WERI-Rb-1 (cell line): ENCODE results near the gene GRK6.

Source experiments
- DNase-seq: peaks from one replicate; pipeline ENCODE4 v3.0.0-alpha.2; 2020
- H3K27ac ChIP-seq: fragments of 250-450 bp; sonication (Bioruptor Pico); 2 replicates; pipeline ENCODE4 v1.5.1; 2020; ENCODE audit warnings: mild to moderate bottlenecking, moderate library complexity
- H3K27me3 ChIP-seq: fragments of 250-450 bp; sonication (Bioruptor Pico); 2 replicates; pipeline ENCODE4 v1.5.1; 2021; ENCODE audit warnings: mild to moderate bottlenecking, low read depth, moderate library complexity; ENCODE audit not compliant: insufficient read depth, severe bottlenecking
- H3K36me3 ChIP-seq: fragments of 250-450 bp; sonication (Bioruptor Pico); 2 replicates; pipeline ENCODE4 v1.5.1; 2020; ENCODE audit warnings: mild to moderate bottlenecking, moderate library complexity
- H3K4me3 ChIP-seq: 2 replicates; pipeline ENCODE4 v1.5.1; 2011; ENCODE audit warnings: low read depth, mild to moderate bottlenecking, control low read depth, low read length
- H3K9me3 ChIP-seq: fragments of 250-450 bp; sonication (Bioruptor Pico); 2 replicates; pipeline ENCODE4 v1.5.1; 2021; ENCODE audit warnings: mild to moderate bottlenecking, moderate library complexity; ENCODE audit not compliant: severe bottlenecking
- TF ChIP-seq, protein P1 (sequence below): IDR thresholded peaks from 2 replicates; pipeline ENCODE4 v1.5.1; 2011; ENCODE audit warnings: low read depth, mild to moderate bottlenecking, control low read depth, inconsistent platforms, low read length

The GRK6 gene

GRCh38 chr5:177491983-177492746, 65.7 kb downstream of the GRK6 start:
- Histone ChIP-seq H3K36me3 (peaks cover 20% of the 10 kb centered on the region), H3K4me3 (no peak overlapping the region), H3K27ac (no peak overlapping the region), H3K27me3 (no peaks in the 10 kb centered on the region), H3K9me3 (no peaks in the 10 kb centered on the region)
- TF ChIP-seq, protein P1, sequence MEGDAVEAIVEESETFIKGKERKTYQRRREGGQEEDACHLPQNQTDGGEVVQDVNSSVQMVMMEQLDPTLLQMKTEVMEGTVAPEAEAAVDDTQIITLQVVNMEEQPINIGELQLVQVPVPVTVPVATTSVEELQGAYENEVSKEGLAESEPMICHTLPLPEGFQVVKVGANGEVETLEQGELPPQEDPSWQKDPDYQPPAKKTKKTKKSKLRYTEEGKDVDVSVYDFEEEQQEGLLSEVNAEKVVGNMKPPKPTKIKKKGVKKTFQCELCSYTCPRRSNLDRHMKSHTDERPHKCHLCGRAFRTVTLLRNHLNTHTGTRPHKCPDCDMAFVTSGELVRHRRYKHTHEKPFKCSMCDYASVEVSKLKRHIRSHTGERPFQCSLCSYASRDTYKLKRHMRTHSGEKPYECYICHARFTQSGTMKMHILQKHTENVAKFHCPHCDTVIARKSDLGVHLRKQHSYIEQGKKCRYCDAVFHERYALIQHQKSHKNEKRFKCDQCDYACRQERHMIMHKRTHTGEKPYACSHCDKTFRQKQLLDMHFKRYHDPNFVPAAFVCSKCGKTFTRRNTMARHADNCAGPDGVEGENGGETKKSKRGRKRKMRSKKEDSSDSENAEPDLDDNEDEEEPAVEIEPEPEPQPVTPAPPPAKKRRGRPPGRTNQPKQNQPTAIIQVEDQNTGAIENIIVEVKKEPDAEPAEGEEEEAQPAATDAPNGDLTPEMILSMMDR, result no peak
- no peak for DNase-seq
